ENCODE data around the gene MCEE. TPM values are rescaled to one million over a fixed set of nuclear protein-coding genes. Genes with fewer than 3 reads are reported as not detected.
"Not testable (repeated sequence)": the region's sequence is repeated elsewhere in the genome, so short reads cannot be mapped to it uniquely, and the experiment has no call there.

MCEE gene
- total and polyA plus RNA-seq, 7 donors = 10.9 to 27.4 (median 16.3) TPM

GRCh38 chr2:71148506-71149063, 18.6 kb upstream of the MCEE start:
- intact Hi-C loops (cut with DNase I) = loop anchor here in 1 of 2 donors (10.0 kb wide), 1 partner anchor 246 kb away; no protein-coding TSS in a partner anchor
- TF ChIP-seq CTCF (IDR thresholded peaks at IDR 0.05) = no peak
- 45 to 62% (median 49%) methylated on average over 2 of the region's 2 CpGs for WGBS, 3 donors
- Histone ChIP-seq H3K4me1 (peaks cover 6% of the 10 kb centered on the region), H3K36me3 (ENCODE audit: insufficient read depth in 1 of 2, low read depth in 1 of 2) (peaks cover 17 to 75% of the 10 kb centered on the region in 2 donors), H3K27me3 (ENCODE audit: insufficient read depth in 3 of 3, low read length in 2 of 3) (no peaks in the 10 kb centered on the region), H3K27ac (no peak overlapping the region), H3K9me3 (no peaks in the 10 kb centered on the region), H3K4me3 (no peak overlapping the region)
- ATAC-seq = peak in 2 of 4 donors; percentile 29 to 36
- no peak for DNase-seq

GRCh38 chr2:71143782-71144181, 13.8 kb upstream of the MCEE start:
- peak; percentile 73 to 90 (median 88) for ATAC-seq
- peaks cover 10% of the 10 kb centered on the region for H3K4me1 ChIP-seq
- no peak for DNase-seq
- peak overlapping the region; percentile 44 for H3K27ac ChIP-seq
- peaks cover 32 to 100% of the 10 kb centered on the region in 2 donors for H3K36me3 ChIP-seq (ENCODE audit: insufficient read depth in 1 of 2, low read depth in 1 of 2)
- H3K4me3 ChIP-seq = no peak overlapping the region
- intact Hi-C loops (cut with DNase I) = loop anchor here in 1 of 2 donors (10.0 kb wide), 1 partner anchor 251 kb away; no protein-coding TSS in a partner anchor
- no peaks in the 10 kb centered on the region for H3K27me3 ChIP-seq (ENCODE audit: insufficient read depth in 3 of 3, low read length in 2 of 3)
- no peak for TF ChIP-seq CTCF (IDR thresholded peaks at IDR 0.05)
- 45 to 59% (median 48%) methylated on average over 3 of the region's 3 CpGs for WGBS, 3 donors
- H3K9me3 ChIP-seq = no peaks in the 10 kb centered on the region

GRCh38 chr2:71136174-71136573, 6.1 kb upstream of the MCEE start:
- Histone ChIP-seq H3K9me3 (no peaks in the 10 kb centered on the region), H3K4me3 (no peak overlapping the region), H3K27ac (no peak overlapping the region), H3K27me3 (ENCODE audit: insufficient read depth in 3 of 3, low read length in 2 of 3) (no peaks in the 10 kb centered on the region), H3K4me1 (peaks cover 9% of the 10 kb centered on the region), H3K36me3 (ENCODE audit: insufficient read depth in 1 of 2, low read depth in 1 of 2) (peaks cover 15 to 82% of the 10 kb centered on the region in 2 donors)
- DNase-seq = no peak
- 88 to 92% (median 90%) methylated on average over 3 of the region's 3 CpGs for WGBS, 3 donors
- no peak for TF ChIP-seq CTCF (IDR thresholded peaks at IDR 0.05)
- ATAC-seq = no peak
- intact Hi-C loops (cut with DNase I) = no loop called here

- Histone ChIP-seq H3K9me3 (no peaks in the 10 kb centered on the region), H3K27me3 (ENCODE audit: insufficient read depth in 3 of 3, low read length in 2 of 3) (no peaks in the 10 kb centered on the region), H3K27ac (no peak overlapping the region), H3K36me3 (ENCODE audit: insufficient read depth in 1 of 2, low read depth in 1 of 2) (peaks cover 5 to 56% of the 10 kb centered on the region in 2 donors), H3K4me3 (no peak overlapping the region), H3K4me1 (peaks cover 16% of the 10 kb centered on the region)
- intact Hi-C loops (cut with DNase I) = loop anchor here in 1 of 2 donors (5.0 kb wide), 1 partner anchor 66 kb away; the partner anchor contains the start of gene NAGK
- DNase-seq (no peak), ATAC-seq (no peak)
- no peak for TF ChIP-seq CTCF (IDR thresholded peaks at IDR 0.05)
These were observed 3.6 kb upstream of the MCEE start for GRCh38 chr2:71133603-71134002.

GRCh38 chr2:71131387-71132166, 1.5 kb upstream of the MCEE start:
- peaks cover 3 to 41% of the 10 kb centered on the region in 2 donors for H3K36me3 ChIP-seq (ENCODE audit: insufficient read depth in 1 of 2, low read depth in 1 of 2)
- H3K4me3 ChIP-seq = peak overlapping the region; percentile 95
- not testable (repeated sequence) for H3K9me3 ChIP-seq; H3K27me3 ChIP-seq (ENCODE audit: insufficient read depth in 3 of 3, low read length in 2 of 3); DNase-seq; ATAC-seq
- intact Hi-C loops (cut with DNase I) = loop anchor here in 1 of 2 donors (5.0 kb wide), 1 partner anchor 64 kb away; the partner anchor contains the start of gene NAGK
- H3K27ac ChIP-seq = peak overlapping the region; percentile 93
- 52 to 57% (median 54%) methylated on average over 7 of the region's 7 CpGs for WGBS, 3 donors
- peaks cover 28% of the 10 kb centered on the region for H3K4me1 ChIP-seq

Data from psoas muscle (tissue), 8 donors.